HL-60 (cell line): ENCODE data around the gene CERKL.
A peak's percentile ranks its signal among the peaks of the same experiment; 100 is the strongest.

Experiments
- DNase-seq, 2 experiments: peaks; one replicate each; pipeline ENCODE4 v3.0.0-alpha.2; 2010 to 2020; ENCODE audit warnings: low read depth in 1 of 2, low spot score in 1 of 2
- H3K27ac ChIP-seq: fragments of 250-450 bp; sonication (Bioruptor Pico); replicated peaks from 2 replicates; pipeline ENCODE4 v1.5.1; 2020; ENCODE audit warnings: mild to moderate bottlenecking, moderate library complexity
- H3K27me3 ChIP-seq: fragments of 250-450 bp; sonication (Bioruptor Pico); 2 replicates; pipeline ENCODE4 v1.5.1; 2021; ENCODE audit warnings: mild to moderate bottlenecking, moderate library complexity; ENCODE audit not compliant: insufficient read depth, poor library complexity, severe bottlenecking
- H3K4me3 ChIP-seq: replicated peaks from 2 replicates; pipeline ENCODE4 v1.5.1; 2011; ENCODE audit warnings: mild to moderate bottlenecking, control low read depth, low read length; ENCODE audit not compliant: insufficient read depth
- CTCF ChIP-seq: IDR thresholded peaks from one replicate; pipeline ENCODE4 v1.5.1; 2011; ENCODE audit warnings: low read length, control low read depth, inconsistent platforms; ENCODE audit not compliant: insufficient read depth
- GABPA ChIP-seq: IDR thresholded peaks from 2 replicates; pipeline ENCODE4 v1.6.1; 2012; ENCODE audit warnings: low read depth
- POLR2AphosphoS5 ChIP-seq: IDR thresholded peaks from 2 replicates; pipeline ENCODE4 v1.6.1; 2012; ENCODE audit warnings: low read depth
- REST ChIP-seq: IDR thresholded peaks from 2 replicates; pipeline ENCODE4 v1.6.1; 2012; ENCODE audit warnings: low read depth; ENCODE audit not compliant: insufficient replicate concordance
- SPI1 ChIP-seq: IDR thresholded peaks from 2 replicates; pipeline ENCODE4 v1.6.1; 2012; ENCODE audit warnings: low read depth, mild to moderate bottlenecking, borderline replicate concordance

Gene CERKL

GRCh38 chr2:181686576-181687185, 29.8 kb upstream of the CERKL start:
- no peak for DNase-seq
- Histone ChIP-seq H3K4me3 (no peak overlapping the region), H3K27me3 (peaks cover 41% of the 10 kb centered on the region), H3K27ac (no peak overlapping the region)
- TF ChIP-seq CTCF (no peak), SPI1 (no peak), POLR2AphosphoS5 (no peak), REST (no peak), GABPA (no peak)

- TF ChIP-seq POLR2AphosphoS5 (no peak), SPI1 (no peak), CTCF (no peak), REST (peak; percentile 91), GABPA (no peak)
- Histone ChIP-seq H3K27ac (no peak overlapping the region), H3K27me3 (peaks cover 54% of the 10 kb centered on the region), H3K4me3 (no peak overlapping the region)
- no peak for DNase-seq
Measured at GRCh38 chr2:181685150-181685688, 28.3 kb upstream of the CERKL start.

- no peak for TF ChIP-seq CTCF
- peaks cover 61% of the 10 kb centered on the region for H3K27me3 ChIP-seq
- no peak overlapping the region for H3K4me3 ChIP-seq
- H3K27ac ChIP-seq, result no peak overlapping the region
- DNase-seq, result no peak
Measured at GRCh38 chr2:181684454-181685149, 27.7 kb upstream of the CERKL start.
